H9 (cell line): ENCODE results near the gene ADGRG7. TPM values are rescaled to one million over a fixed set of nuclear protein-coding genes. Genes with fewer than 3 reads are reported as not detected.

Experiments
- DNase-seq: peaks from one replicate; pipeline ENCODE4 v3.0.0-alpha.2; 2017
- H2AFZ ChIP-seq: one replicate; pipeline ENCODE4 v1.6.1; 2013; ENCODE audit warnings: mild to moderate bottlenecking, low read length, control low read depth, moderate library complexity
- H2AK5ac ChIP-seq: 2 replicates; pipeline ENCODE4 v1.6.1; 2013; ENCODE audit warnings: low read length, control low read depth, mixed read lengths; ENCODE audit not compliant: insufficient read length
- H2BK120ac ChIP-seq: one replicate; pipeline ENCODE4 v1.6.1; 2013; ENCODE audit warnings: low read depth, mild to moderate bottlenecking, low read length, control low read depth, inconsistent platforms; ENCODE audit not compliant: poor library complexity, severe bottlenecking
- H2BK12ac ChIP-seq: 2 replicates; pipeline ENCODE4 v1.6.1; 2013; ENCODE audit warnings: low read length, control low read depth, mixed read lengths, low read depth; ENCODE audit not compliant: insufficient read length
- H2BK15ac ChIP-seq: 2 replicates; pipeline ENCODE4 v1.6.1; 2013; ENCODE audit warnings: low read depth, low read length, control low read depth
- H2BK20ac ChIP-seq: one replicate; pipeline ENCODE4 v1.6.1; 2013; ENCODE audit warnings: low read depth, mild to moderate bottlenecking, low read length, control low read depth, inconsistent platforms; ENCODE audit not compliant: poor library complexity, severe bottlenecking
- H2BK5ac ChIP-seq: 2 replicates; pipeline ENCODE4 v1.6.1; 2013; ENCODE audit warnings: low read length, control low read depth, mixed read lengths; ENCODE audit not compliant: insufficient read length
- H3K14ac ChIP-seq: 2 replicates; pipeline ENCODE4 v1.6.1; 2013; ENCODE audit warnings: low read length, control low read depth; ENCODE audit not compliant: insufficient read depth
- H3K18ac ChIP-seq: 2 replicates; pipeline ENCODE4 v1.6.1; 2013; ENCODE audit warnings: low read depth, mild to moderate bottlenecking, mixed read lengths, low read length, control low read depth; ENCODE audit not compliant: insufficient read length
- H3K23ac ChIP-seq: 2 replicates; pipeline ENCODE4 v1.6.1; 2013; ENCODE audit warnings: low read length, control low read depth, mixed read lengths, low read depth; ENCODE audit not compliant: insufficient read length
- H3K23me2 ChIP-seq: 2 replicates; pipeline ENCODE4 v1.6.1; 2013; ENCODE audit warnings: low read depth, mild to moderate bottlenecking, mixed read lengths, low read length, control low read depth; ENCODE audit not compliant: insufficient read length, poor library complexity, severe bottlenecking
- H3K27ac ChIP-seq: 2 replicates; pipeline ENCODE4 v1.5.1; 2013; ENCODE audit warnings: low read length, control low read depth, mixed read lengths, low read depth; ENCODE audit not compliant: insufficient read length
- H3K27me3 ChIP-seq: 2 replicates; pipeline ENCODE4 v1.6.1; 2013; ENCODE audit warnings: low read length, control low read depth, inconsistent platforms; ENCODE audit not compliant: insufficient read depth
- H3K4ac ChIP-seq: 2 replicates; pipeline ENCODE4 v1.6.1; 2013; ENCODE audit warnings: low read depth, mild to moderate bottlenecking, control low read depth, inconsistent platforms, low read length, moderate library complexity
- H3K4me1 ChIP-seq: 2 replicates; pipeline ENCODE4 v1.6.1; 2013; ENCODE audit warnings: low read length, control low read depth, inconsistent platforms; ENCODE audit not compliant: insufficient read depth
- H3K4me2 ChIP-seq: 2 replicates; pipeline ENCODE4 v1.6.1; 2013; ENCODE audit warnings: low read length, control low read depth, mixed read lengths; ENCODE audit not compliant: insufficient read length, insufficient read depth
- H3K56ac ChIP-seq: 2 replicates; pipeline ENCODE4 v1.6.1; 2013; ENCODE audit warnings: low read depth, mild to moderate bottlenecking, mixed read lengths, low read length, control low read depth; ENCODE audit not compliant: insufficient read length
- H3K79me1 ChIP-seq: 2 replicates; pipeline ENCODE4 v1.6.1; 2013; ENCODE audit warnings: low read depth, mild to moderate bottlenecking, moderate library complexity, low read length, control low read depth, inconsistent platforms; ENCODE audit not compliant: insufficient read depth, poor library complexity, severe bottlenecking
- H3K79me2 ChIP-seq: 2 replicates; pipeline ENCODE4 v1.6.1; 2013; ENCODE audit warnings: low read length, control low read depth, inconsistent platforms; ENCODE audit not compliant: insufficient read depth
- H3K9ac ChIP-seq: 2 replicates; pipeline ENCODE4 v1.6.1; 2013; ENCODE audit warnings: low read length, control low read depth, mixed read lengths; ENCODE audit not compliant: insufficient read length; ENCODE audit errors: extremely low read depth
- H3K9me3 ChIP-seq: one replicate; pipeline ENCODE4 v1.6.1; 2013; ENCODE audit warnings: low read depth, low read length, inconsistent platforms; ENCODE audit not compliant: control insufficient read depth
- H3T11ph ChIP-seq: one replicate; pipeline ENCODE4 v1.6.1; 2013; ENCODE audit warnings: mild to moderate bottlenecking, low read length, control low read depth, inconsistent platforms
- H4K20me1 ChIP-seq: one replicate; pipeline ENCODE4 v1.6.1; 2013; ENCODE audit not compliant: control insufficient read depth, insufficient read length, insufficient read depth
- H4K5ac ChIP-seq: 2 replicates; pipeline ENCODE4 v1.6.1; 2013; ENCODE audit warnings: low read depth, mild to moderate bottlenecking, mixed read lengths, low read length, control low read depth; ENCODE audit not compliant: insufficient read length
- H4K8ac ChIP-seq: replicated peaks from 2 replicates; pipeline ENCODE4 v1.6.1; 2013; ENCODE audit warnings: low read length, control low read depth, mixed read lengths, low read depth; ENCODE audit not compliant: insufficient read length
- H4K91ac ChIP-seq: 2 replicates; pipeline ENCODE4 v1.6.1; 2013; ENCODE audit warnings: low read depth, mild to moderate bottlenecking, moderate library complexity, mixed read lengths, low read length, control low read depth; ENCODE audit not compliant: insufficient read length
- H3K27ac Mint-ChIP-seq, 3 experiments: 2 replicates in 2 of 3; 3 replicates in 1 of 3; pipeline ENCODE4 v1.8.0; 2020 to 2021; ENCODE audit warnings: mixed read lengths in 3 of 3, mild to moderate bottlenecking in 1 of 3, moderate library complexity in 1 of 3
- H3K27me3 Mint-ChIP-seq: 2 replicates; pipeline ENCODE4 v1.8.0; 2021; ENCODE audit warnings: low read depth, mild to moderate bottlenecking, moderate library complexity, mixed read lengths
- H3K36me3 Mint-ChIP-seq, 3 experiments: 2 replicates in 2 of 3; 3 replicates in 1 of 3; pipeline ENCODE4 v1.8.0; 2020 to 2021; ENCODE audit warnings: low read depth in 3 of 3, mixed read lengths in 3 of 3; ENCODE audit not compliant: insufficient read depth in 1 of 3
- H3K4me1 Mint-ChIP-seq, 2 experiments: 2 replicates each; pipeline ENCODE4 v1.8.0; 2020; ENCODE audit warnings: mixed read lengths in 2 of 2
- H3K4me3 Mint-ChIP-seq, 2 experiments: 2 replicates in 1 of 2; 3 replicates in 1 of 2; pipeline ENCODE4 v1.8.0; 2020 to 2021; ENCODE audit warnings: mild to moderate bottlenecking in 2 of 2, mixed read lengths in 2 of 2, moderate library complexity in 1 of 2
- H3K9me3 Mint-ChIP-seq, 2 experiments: 2 replicates in 1 of 2; 3 replicates in 1 of 2; pipeline ENCODE4 v1.8.0; 2020; ENCODE audit warnings: mild to moderate bottlenecking in 2 of 2, mixed read lengths in 2 of 2, moderate library complexity in 1 of 2
- CTCF ChIP-seq: fragments of 200-600 bp; sonication (generic); conservative IDR thresholded peaks from 3 replicates; pipeline ENCODE4 v1.8.0; 2021; ENCODE audit warnings: antibody characterized with exemption, mild to moderate bottlenecking
- WGBS: extraction: QIAGEN DNeasy Blood & Tissue Kit; methylation state at CpG from one replicate; pipeline ENCODE4 v1.1.7; 2013; ENCODE audit warnings: missing lambda C conversion rate, low lambda C conversion rate, mixed read lengths; ENCODE audit not compliant: insufficient read length; ENCODE audit errors: extremely low coverage; 5-methylcytosine and 5-hydroxymethylcytosine counted together
- total RNA-seq: library from RNA; stranded (reverse); gene quantifications from 2 replicates; pipeline ENCODE4 v1.2.1, GENCODE V29; 2021

ADGRG7 gene
- total RNA-seq, 1 experiment from 2014 or later = not detected

- Histone ChIP-seq H3K4me1 (no peaks in the 10 kb centered on the region), H3K79me2 (no peaks in the 10 kb centered on the region), H3K27ac (no peak overlapping the region), H4K20me1 (no peaks in the 10 kb centered on the region), H3K4ac (no peak overlapping the region), H2AFZ (no peak overlapping the region), H2BK15ac (no peak overlapping the region), H3K9me3 (no peaks in the 10 kb centered on the region), H3K9ac (no peak overlapping the region), H4K91ac (no peak overlapping the region), H4K8ac (no peak overlapping the region), H3K23me2 (no peaks in the 10 kb centered on the region), H2BK20ac (no peak overlapping the region), H3K4me2 (no peak overlapping the region), H2BK120ac (no peak overlapping the region), H3T11ph (no peak overlapping the region), H2BK12ac (no peak overlapping the region), H3K23ac (no peak overlapping the region), H4K5ac (no peak overlapping the region), H3K14ac (no peak overlapping the region), H3K18ac (no peak overlapping the region), H2BK5ac (no peak overlapping the region), H3K27me3 (no peaks in the 10 kb centered on the region), H3K79me1 (no peaks in the 10 kb centered on the region), H2AK5ac (no peak overlapping the region), H3K56ac (no peak overlapping the region)
- Mint-ChIP-seq H3K4me3 (no peak overlapping the region), H3K27me3 (no peaks in the 10 kb centered on the region; the same call in 1 of the 2 replicates), H3K9me3 (no peaks in the 10 kb centered on the region; a peak in 2 of 5 replicates), H3K36me3 (peaks cover 2 to 7% (median 2%) of the 10 kb centered on the region in 3 experiments; a peak in 3 of 7 replicates), H3K27ac (no peak overlapping the region), H3K4me1 (peaks cover 15 to 17% of the 10 kb centered on the region in 2 experiments)
- no peak for TF ChIP-seq CTCF
- no CpG with 5 or more reads among the region's 3 CpGs for WGBS
- no peak for DNase-seq
These were observed 34.9 kb upstream of the ADGRG7 start for GRCh38 chr3:100574536-100574935.
